Measurements from ENCODE around the gene E2F6.

DNA sequence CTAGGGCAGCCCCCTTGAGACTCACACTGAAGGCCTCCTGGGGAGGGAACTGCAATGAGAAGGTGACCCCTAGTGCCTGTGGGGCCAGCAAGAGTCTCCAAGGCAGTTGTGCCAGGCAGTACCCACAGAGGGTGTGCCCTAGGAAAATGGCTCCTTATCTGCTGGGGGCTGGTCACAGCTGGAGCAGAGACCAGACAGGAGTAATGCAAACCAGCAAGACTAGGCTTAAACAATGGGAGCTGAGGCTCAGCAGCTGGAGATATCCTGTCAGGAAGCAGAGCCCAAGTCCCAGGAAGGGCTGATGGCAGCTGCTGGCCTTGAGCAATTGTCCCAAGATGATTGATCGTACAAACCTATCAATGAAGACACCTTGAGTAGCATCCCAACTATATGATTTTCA lies 26.8 kb upstream of the E2F6 start:
- TF ChIP-seq CTCF (IDR thresholded peaks at IDR 0.05 in 8 of 11, conservative IDR thresholded peaks at IDR 0.05 in 3 of 11) (no peak), POLR2A (IDR thresholded peaks at IDR 0.05) (no peak)

All from spleen (tissue), 7 donors.